Ishikawa (cell line): ENCODE data around the gene MT1F.
A peak's percentile ranks its signal among the peaks of the same experiment; 100 is the strongest.

Experiments used
- CEBPB ChIP-seq: IDR thresholded peaks from 2 replicates; pipeline ENCODE4 v1.6.1; 2012
- CREB1 ChIP-seq: IDR thresholded peaks from 2 replicates; pipeline ENCODE4 v1.6.1; 2012; ENCODE audit warnings: low read depth
- EGR1 ChIP-seq: IDR thresholded peaks from 2 replicates; pipeline ENCODE4 v1.6.1; 2012
- EP300 ChIP-seq: IDR thresholded peaks from 2 replicates; pipeline ENCODE4 v1.6.1; 2012; ENCODE audit warnings: borderline replicate concordance
- FOXM1 ChIP-seq: IDR thresholded peaks from 2 replicates; pipeline ENCODE4 v1.6.1; 2012; ENCODE audit warnings: low read depth, borderline replicate concordance
- MAX ChIP-seq: IDR thresholded peaks from 2 replicates; pipeline ENCODE4 v1.6.1; 2012
- NFIC ChIP-seq: IDR thresholded peaks from 2 replicates; pipeline ENCODE4 v1.6.1; 2012
- RAD21 ChIP-seq: IDR thresholded peaks from 2 replicates; pipeline ENCODE4 v1.6.1; 2012; ENCODE audit warnings: low read depth
- REST ChIP-seq: IDR thresholded peaks from 2 replicates; pipeline ENCODE4 v1.6.1; 2012; ENCODE audit warnings: low read depth, mild to moderate bottlenecking
- TAF1 ChIP-seq: IDR thresholded peaks from 2 replicates; pipeline ENCODE4 v1.6.1; 2012; ENCODE audit warnings: low read depth, mild to moderate bottlenecking
- TCF12 ChIP-seq: IDR thresholded peaks from 2 replicates; pipeline ENCODE4 v1.6.1; 2012; ENCODE audit warnings: low read depth
- TEAD4 ChIP-seq: IDR thresholded peaks from 2 replicates; pipeline ENCODE4 v1.6.1; 2012
- USF1 ChIP-seq: IDR thresholded peaks from 2 replicates; pipeline ENCODE4 v1.6.1; 2012
- YY1 ChIP-seq: IDR thresholded peaks from 2 replicates; pipeline ENCODE4 v1.6.1; 2012; ENCODE audit warnings: low read depth
- ZBTB7A ChIP-seq: IDR thresholded peaks from 2 replicates; pipeline ENCODE4 v1.6.1; 2012; ENCODE audit warnings: low read depth

MT1F gene

GRCh38 chr16:56645311-56645710, 12.4 kb upstream of the MT1F start:
- TF ChIP-seq EGR1 (no peak), MAX (no peak), NFIC (no peak), CEBPB (no peak), TCF12 (no peak), EP300 (no peak), YY1 (no peak), ZBTB7A (no peak), TAF1 (no peak), REST (no peak), TEAD4 (no peak)

GRCh38 chr16:56645838-56646237, 11.9 kb upstream of the MT1F start:
- TF ChIP-seq RAD21 (no peak), CEBPB (no peak), USF1 (no peak), YY1 (no peak), MAX (no peak), TAF1 (no peak), EGR1 (no peak), NFIC (no peak), REST (peak; percentile 70)

- TF ChIP-seq CEBPB = no peak
- no peak for TF ChIP-seq TAF1
- no peak for TF ChIP-seq TEAD4
- no peak for TF ChIP-seq USF1
- no peak for TF ChIP-seq EGR1
- no peak for TF ChIP-seq TCF12
These were observed 9.9 kb upstream of the MT1F start for GRCh38 chr16:56647641-56648431.

- TF ChIP-seq USF1 (no peak), ZBTB7A (no peak), TEAD4 (no peak), MAX (no peak), TCF12 (no peak), TAF1 (no peak), FOXM1 (no peak), EP300 (no peak), YY1 (no peak), CEBPB (no peak), CREB1 (no peak), RAD21 (no peak), NFIC (no peak)
These were observed 8.5 kb upstream of the MT1F start for GRCh38 chr16:56649271-56649670.

GRCh38 chr16:56649820-56650219, 7.9 kb upstream of the MT1F start:
- no peak for TF ChIP-seq CREB1
- peak; percentile 82 for TF ChIP-seq CEBPB
- peak; percentile 24; the same call in 1 of the 2 replicates for TF ChIP-seq TEAD4

GRCh38 chr16:56651586-56651985, 6.2 kb upstream of the MT1F start, which contains the start of gene MT1B:
MT1B (plus strand) TSS chr16:56651886; CDS start chr16:56651954, 68 bp downstream.
- TF ChIP-seq MAX (no peak), FOXM1 (no peak), EGR1 (no peak), YY1 (no peak), CREB1 (no peak), TCF12 (no peak), TEAD4 (no peak)
